IPS-15b (cell line): Measurements from ENCODE around the gene CTIF.

Source experiments
- H3K27me3 ChIP-seq: one replicate; pipeline ENCODE4 v1.6.1; 2013; ENCODE audit warnings: low read length; ENCODE audit not compliant: control insufficient read depth, insufficient read depth
- H3K36me3 ChIP-seq: one replicate; pipeline ENCODE4 v1.6.1; 2013; ENCODE audit warnings: low read length; ENCODE audit not compliant: control insufficient read depth, insufficient read depth
- H3K4me1 ChIP-seq: one replicate; pipeline ENCODE4 v1.6.1; 2013; ENCODE audit warnings: mild to moderate bottlenecking, low read length; ENCODE audit not compliant: control insufficient read depth, insufficient read depth
- H3K4me3 ChIP-seq: one replicate; pipeline ENCODE4 v1.5.1; 2013; ENCODE audit warnings: low read depth, low read length
- H3K9ac ChIP-seq: one replicate; pipeline ENCODE4 v1.6.1; 2013; ENCODE audit warnings: low read depth, mild to moderate bottlenecking, low read length
- H3K9me3 ChIP-seq: one replicate; pipeline ENCODE4 v1.6.1; 2013; ENCODE audit warnings: mild to moderate bottlenecking, low read length; ENCODE audit not compliant: control insufficient read depth, insufficient read depth

The CTIF gene

DNA sequence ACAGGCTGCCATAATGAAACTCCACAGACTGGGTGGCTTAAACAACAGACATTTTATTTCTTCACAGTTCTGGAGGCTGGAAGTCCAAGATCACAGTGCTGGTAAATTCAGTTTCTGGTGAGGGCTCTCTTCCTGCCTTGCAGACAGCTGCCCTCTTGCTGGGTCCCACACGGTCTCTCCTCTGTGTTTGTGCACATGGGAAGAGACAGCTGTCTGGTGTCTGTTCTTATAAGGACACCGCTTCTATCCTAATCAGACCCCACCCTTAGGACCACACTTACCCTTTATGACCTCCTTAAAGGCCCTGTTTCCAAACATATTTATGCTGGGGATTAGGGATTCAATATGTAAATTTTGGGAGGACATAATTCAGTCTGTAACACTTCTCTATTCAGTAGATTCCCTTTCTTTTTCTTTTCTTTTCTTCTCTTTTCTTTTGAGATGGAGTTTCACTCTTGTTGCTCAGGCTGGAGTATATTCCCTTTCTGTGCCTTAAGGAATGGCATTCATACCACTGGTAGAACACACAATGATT, 18.9 kb downstream of the CTIF start:
- H3K4me1 ChIP-seq: peaks cover 2% of the 10 kb centered on the region
- H3K36me3 ChIP-seq: no peaks in the 10 kb centered on the region
- H3K27me3 ChIP-seq: no peaks in the 10 kb centered on the region
- no peak overlapping the region for H3K4me3 ChIP-seq
- H3K9ac ChIP-seq: no peak overlapping the region
- H3K9me3 ChIP-seq: no peaks in the 10 kb centered on the region

DNA sequence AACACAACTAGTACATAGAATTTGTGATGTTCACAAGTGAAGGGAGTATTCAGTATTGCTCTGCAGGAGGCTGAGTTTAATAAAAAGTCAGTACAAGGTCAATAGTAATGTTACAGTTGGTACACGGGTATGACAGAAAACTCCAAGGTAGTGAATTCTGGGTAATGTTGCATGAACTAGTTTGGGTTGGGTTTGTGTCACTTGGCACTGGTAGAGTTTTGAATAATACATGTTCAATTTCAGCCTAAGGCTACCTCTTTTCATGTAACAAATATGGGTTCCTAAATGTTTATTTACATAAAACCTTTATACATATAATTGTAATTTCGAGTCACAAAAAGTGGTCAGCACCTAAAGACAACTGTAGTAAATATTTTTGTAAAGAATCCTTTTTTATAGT, 19.4 kb downstream of the CTIF start:
- no peaks in the 10 kb centered on the region for H3K27me3 ChIP-seq
- peaks cover 2% of the 10 kb centered on the region for H3K4me1 ChIP-seq
- no peaks in the 10 kb centered on the region for H3K9me3 ChIP-seq
- no peak overlapping the region for H3K9ac ChIP-seq
- no peak overlapping the region for H3K4me3 ChIP-seq
- no peaks in the 10 kb centered on the region for H3K36me3 ChIP-seq

DNA sequence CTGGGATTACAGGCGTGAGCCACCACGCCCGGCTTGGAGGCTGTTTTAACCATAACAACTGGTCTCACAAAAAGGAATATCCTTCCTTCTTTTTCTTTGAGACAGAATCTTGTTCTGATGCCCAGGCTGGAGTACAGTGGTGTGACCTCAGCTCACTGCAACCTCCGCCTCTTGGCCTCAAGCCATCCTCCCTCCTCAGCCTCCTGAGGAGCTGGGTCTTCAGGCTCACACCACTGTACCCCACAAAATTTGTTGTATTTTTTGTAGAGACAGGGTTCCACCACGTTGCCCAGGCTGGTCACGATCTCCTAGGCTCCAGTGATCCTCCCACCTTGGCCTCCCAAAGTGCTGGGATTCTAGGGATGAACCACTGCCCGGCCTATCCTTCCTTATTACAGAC, 21.7 kb downstream of the CTIF start:
- Histone ChIP-seq H3K27me3 (no peaks in the 10 kb centered on the region), H3K4me1 (peaks cover 6% of the 10 kb centered on the region), H3K36me3 (no peaks in the 10 kb centered on the region), H3K4me3 (no peak overlapping the region), H3K9me3 (no peaks in the 10 kb centered on the region), H3K9ac (no peak overlapping the region)

DNA sequence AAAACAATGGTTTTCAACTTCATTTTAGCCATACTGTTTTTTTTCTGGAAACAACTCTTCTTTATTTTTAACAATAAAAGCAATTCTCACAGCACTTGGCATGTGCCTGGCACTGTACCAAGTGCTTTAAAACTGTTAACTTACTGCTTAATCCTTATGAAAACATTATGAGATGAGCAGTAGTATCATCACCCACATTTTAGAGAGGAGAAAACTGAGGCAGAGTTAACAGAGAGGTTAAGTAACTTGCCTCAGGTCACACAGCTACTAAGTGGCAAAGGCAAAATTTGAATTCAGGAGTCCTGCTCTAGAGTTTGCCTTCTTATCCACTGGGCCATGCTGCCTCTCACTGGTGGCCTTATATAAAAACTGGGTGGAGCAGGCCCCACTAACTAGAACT, 23.2 kb downstream of the CTIF start:
- H3K4me1 ChIP-seq: peaks cover 6% of the 10 kb centered on the region
- no peaks in the 10 kb centered on the region for H3K9me3 ChIP-seq
- H3K36me3 ChIP-seq: no peaks in the 10 kb centered on the region
- H3K27me3 ChIP-seq: no peaks in the 10 kb centered on the region
- H3K9ac ChIP-seq: no peak overlapping the region
- H3K4me3 ChIP-seq: no peak overlapping the region

DNA sequence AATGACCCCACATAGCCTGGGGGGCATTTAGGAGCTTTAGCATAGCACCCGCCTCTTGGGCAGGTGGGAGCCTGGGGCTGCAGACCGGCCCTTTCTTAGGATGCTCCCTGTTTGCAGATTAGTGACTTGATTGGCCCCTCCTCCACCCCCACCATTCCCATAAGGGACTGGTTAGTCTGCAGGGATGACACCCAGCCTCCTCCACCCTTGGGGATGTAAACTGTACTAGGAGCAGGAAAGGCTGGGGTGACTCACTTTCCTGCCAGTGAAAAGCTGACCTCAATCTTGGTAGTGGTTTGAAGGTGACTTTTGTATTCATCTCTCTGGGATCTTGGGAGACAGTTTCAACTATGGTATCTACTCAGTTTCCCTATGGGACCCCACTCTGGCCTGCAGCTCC, 24.2 kb downstream of the CTIF start:
- no peaks in the 10 kb centered on the region for H3K27me3 ChIP-seq
- H3K9ac ChIP-seq: no peak overlapping the region
- no peaks in the 10 kb centered on the region for H3K36me3 ChIP-seq
- H3K4me3 ChIP-seq: no peak overlapping the region
- H3K9me3 ChIP-seq: no peaks in the 10 kb centered on the region
- peaks cover 6% of the 10 kb centered on the region for H3K4me1 ChIP-seq

DNA sequence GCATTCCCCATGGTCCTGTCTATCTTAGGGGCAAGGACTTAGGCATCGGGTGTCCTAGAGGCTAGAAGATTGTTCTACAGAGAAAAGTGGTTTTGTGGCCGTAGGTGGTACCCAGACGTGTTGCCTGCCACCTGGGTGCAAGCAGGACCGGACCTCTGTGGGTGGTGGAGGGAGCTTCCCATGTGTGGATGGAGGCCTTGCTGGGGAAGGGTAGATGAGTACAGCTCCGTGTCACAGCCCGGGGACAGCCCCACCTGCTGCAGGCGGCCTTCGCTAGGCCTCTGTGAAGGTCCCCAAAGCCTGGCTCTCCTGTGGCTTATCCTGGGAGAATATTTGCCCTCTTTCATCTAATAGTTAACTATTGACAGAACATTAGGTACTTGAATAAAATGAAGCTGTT, 25.3 kb downstream of the CTIF start:
- no peak overlapping the region for H3K9ac ChIP-seq
- no peak overlapping the region for H3K4me3 ChIP-seq
- no peaks in the 10 kb centered on the region for H3K9me3 ChIP-seq
- H3K36me3 ChIP-seq: no peaks in the 10 kb centered on the region
- H3K4me1 ChIP-seq: peaks cover 6% of the 10 kb centered on the region
- no peaks in the 10 kb centered on the region for H3K27me3 ChIP-seq

DNA sequence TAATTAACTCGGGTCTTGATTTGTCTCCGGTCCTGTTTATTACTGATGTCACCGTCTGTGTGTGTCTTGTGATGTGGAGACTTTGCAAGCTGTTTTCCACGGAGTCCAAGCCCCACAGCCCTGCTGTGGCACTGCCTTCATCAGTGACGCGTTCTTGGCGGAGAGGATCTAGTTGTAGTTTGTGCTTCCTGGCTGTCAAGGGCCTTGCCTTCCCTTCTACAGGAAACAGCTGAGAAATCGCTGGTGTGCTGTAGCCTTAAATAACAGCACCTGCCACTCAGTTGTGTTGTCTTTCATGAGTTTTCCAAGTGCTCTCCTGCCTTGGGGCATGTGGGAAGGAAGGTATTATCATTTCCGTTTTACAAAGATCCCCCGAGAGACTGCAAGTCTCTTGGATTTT, 26.3 kb downstream of the CTIF start:
- H3K27me3 ChIP-seq: no peaks in the 10 kb centered on the region
- H3K36me3 ChIP-seq: no peaks in the 10 kb centered on the region

DNA sequence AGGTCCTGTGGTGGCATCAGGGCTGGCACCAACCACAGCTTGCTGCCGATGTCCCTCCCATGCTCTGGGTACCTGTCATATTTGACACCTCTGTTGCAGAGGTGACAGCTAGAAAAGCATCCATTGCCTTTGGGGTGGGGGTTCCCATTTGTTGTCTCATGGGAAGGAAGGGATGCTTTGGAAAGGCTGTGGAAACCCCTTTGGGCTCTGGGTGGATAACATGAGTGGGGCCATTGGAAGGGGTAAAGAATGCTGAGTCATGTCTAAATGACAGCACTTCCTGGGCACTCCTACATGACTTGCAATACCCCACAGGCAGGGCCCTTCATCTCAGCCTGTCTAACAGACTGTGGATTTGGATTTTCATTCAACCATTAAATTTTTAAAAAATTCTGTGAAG, 27.8 kb downstream of the CTIF start:
- no peaks in the 10 kb centered on the region for H3K27me3 ChIP-seq
- no peaks in the 10 kb centered on the region for H3K9me3 ChIP-seq
- H3K36me3 ChIP-seq: no peaks in the 10 kb centered on the region
- H3K9ac ChIP-seq: no peak overlapping the region
- peaks cover 3% of the 10 kb centered on the region for H3K4me1 ChIP-seq
- no peak overlapping the region for H3K4me3 ChIP-seq

More for the DNA sequence above, 26.3 kb downstream of the CTIF start:
- H3K4me1 ChIP-seq: peaks cover 6% of the 10 kb centered on the region
- H3K9ac ChIP-seq: no peak overlapping the region
- H3K9me3 ChIP-seq: no peaks in the 10 kb centered on the region
- no peak overlapping the region for H3K4me3 ChIP-seq

DNA sequence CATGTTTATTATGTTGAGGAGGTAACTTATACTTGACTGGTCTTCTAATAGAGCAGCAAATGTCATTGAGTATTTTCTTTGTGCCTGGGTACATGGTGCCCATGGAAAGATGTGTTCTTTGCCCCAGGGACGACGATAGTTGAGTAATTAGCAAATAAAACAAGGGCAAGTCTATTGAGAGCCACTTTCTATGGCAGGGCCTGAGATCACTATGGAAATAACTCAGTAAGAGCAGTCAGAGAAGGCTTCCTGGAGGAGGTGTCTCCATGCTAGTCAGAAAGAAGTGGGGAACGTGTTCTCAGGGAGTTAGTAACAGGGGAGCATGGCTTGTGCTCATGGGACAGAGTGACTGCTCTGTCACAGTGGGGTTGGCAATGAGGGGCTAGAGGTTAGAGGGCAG, 28.6 kb downstream of the CTIF start:
- H3K36me3 ChIP-seq: no peaks in the 10 kb centered on the region
- H3K27me3 ChIP-seq: no peaks in the 10 kb centered on the region
- H3K9me3 ChIP-seq: no peaks in the 10 kb centered on the region
- H3K9ac ChIP-seq: no peak overlapping the region
- no peak overlapping the region for H3K4me3 ChIP-seq
- peaks cover 3% of the 10 kb centered on the region for H3K4me1 ChIP-seq

DNA sequence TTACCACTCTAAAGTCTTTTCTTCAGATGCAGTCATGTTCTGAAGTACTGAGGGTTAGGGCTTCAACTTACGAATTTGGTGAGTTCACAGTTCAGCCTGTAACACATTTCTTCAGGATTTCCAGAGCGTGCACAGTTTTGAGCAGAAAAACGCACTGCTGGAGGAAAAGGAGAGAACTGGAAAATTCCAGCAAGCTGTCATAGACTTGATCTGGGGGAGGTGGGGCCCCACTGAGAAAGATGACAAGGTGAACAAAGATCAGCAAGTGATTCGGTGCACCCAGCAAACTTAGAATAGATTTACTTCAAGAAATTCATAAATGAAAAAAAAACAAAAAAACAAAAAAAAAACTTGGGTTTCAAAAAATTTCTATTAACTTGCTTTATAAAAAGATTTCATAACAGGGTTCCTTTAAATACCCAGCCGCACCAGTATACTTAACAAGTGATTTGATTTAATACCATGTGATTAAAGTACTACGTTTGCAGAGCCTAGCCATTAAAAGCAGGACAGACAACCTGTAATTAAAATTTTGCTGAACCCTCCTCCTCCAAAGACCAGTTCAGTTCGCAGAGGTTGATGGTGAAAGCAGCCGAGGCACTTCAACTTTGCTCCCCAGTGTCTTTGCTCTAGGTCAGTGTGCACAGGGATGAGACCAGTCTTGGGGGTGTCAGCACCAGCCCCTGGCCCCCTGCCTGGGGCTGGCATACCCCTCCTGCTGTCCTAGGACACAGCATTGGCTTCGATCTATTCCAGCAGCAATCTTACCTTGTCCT, 30.5 kb downstream of the CTIF start:
- no peaks in the 10 kb centered on the region for H3K9me3 ChIP-seq
- H3K27me3 ChIP-seq: no peaks in the 10 kb centered on the region
- H3K4me1 ChIP-seq: peaks cover 5% of the 10 kb centered on the region
- H3K36me3 ChIP-seq: no peaks in the 10 kb centered on the region
- H3K9ac ChIP-seq: no peak overlapping the region
- H3K4me3 ChIP-seq: no peak overlapping the region

DNA sequence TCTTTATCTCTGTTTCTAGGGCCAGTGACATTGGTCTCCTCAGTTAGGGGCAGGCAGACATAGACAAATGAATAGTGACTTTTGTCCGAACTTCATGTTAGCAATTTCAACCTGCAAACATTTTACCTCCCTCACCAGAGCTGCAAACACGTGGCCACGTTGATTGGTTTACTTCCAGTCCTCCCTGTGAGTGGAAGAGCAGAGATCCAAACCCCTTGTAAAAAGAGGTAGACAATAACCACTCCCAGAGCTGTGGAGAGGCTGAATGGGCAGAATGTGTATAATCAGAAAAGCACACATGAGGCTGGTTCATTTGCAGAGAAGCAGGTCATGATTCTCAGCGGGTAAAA, 31.1 kb downstream of the CTIF start:
- no peaks in the 10 kb centered on the region for H3K27me3 ChIP-seq
- H3K36me3 ChIP-seq: no peaks in the 10 kb centered on the region
- H3K9ac ChIP-seq: no peak overlapping the region
- no peaks in the 10 kb centered on the region for H3K9me3 ChIP-seq
- H3K4me1 ChIP-seq: peaks cover 5% of the 10 kb centered on the region
- no peak overlapping the region for H3K4me3 ChIP-seq

DNA sequence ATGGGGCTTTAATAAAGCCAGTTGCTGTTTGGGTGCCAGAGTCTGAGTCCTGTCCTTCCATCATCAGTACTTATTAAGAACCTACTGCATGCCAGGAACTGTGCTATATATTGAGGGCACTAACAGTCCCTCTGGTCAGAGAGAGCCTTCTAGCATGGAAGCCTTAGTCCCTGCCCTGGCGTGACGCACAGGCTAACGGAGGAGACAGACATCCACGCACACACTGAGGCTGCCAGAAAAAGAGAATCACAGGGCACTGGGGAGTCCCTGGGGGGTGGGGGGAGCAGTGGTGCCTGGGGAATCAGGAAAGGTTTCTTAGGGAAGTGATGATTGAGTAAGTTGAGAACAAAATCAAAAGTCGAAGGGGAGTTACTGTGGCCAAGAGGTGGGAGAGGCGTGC, 31.5 kb downstream of the CTIF start:
- Histone ChIP-seq H3K4me3 (no peak overlapping the region), H3K9me3 (no peaks in the 10 kb centered on the region), H3K9ac (no peak overlapping the region), H3K36me3 (no peaks in the 10 kb centered on the region), H3K27me3 (no peaks in the 10 kb centered on the region), H3K4me1 (peaks cover 2% of the 10 kb centered on the region)
